ENCODE data around the gene PPM1G. TPM values are rescaled to one million over a fixed set of nuclear protein-coding genes. Genes with fewer than 3 reads are reported as not detected.

PPM1G gene
- total and polyA plus RNA-seq, 2 experiments from 2014 or later, result 93.0 to 101 TPM

GRCh38 chr2:27422958-27423357 lies 13.6 kb upstream of the PPM1G start:
- no peaks in the 10 kb centered on the region for H3K27me3 ChIP-seq
- no peak overlapping the region for H3K27ac ChIP-seq
- H3K4me3 ChIP-seq, result no peak overlapping the region
- TF ChIP-seq CTCF (IDR thresholded peaks at IDR 0.05; ENCODE audit: low read depth, low read length), result no peak
- H3K4me1 ChIP-seq (ENCODE audit: low read depth), result no peaks in the 10 kb centered on the region
- no peaks in the 10 kb centered on the region for H3K9me3 ChIP-seq (ENCODE audit: low read depth)
- DNase-seq (ENCODE audit: low read depth in 1 of 2, low spot score in 1 of 2), result no peak
- H3K36me3 ChIP-seq, result no peaks in the 10 kb centered on the region

DNA sequence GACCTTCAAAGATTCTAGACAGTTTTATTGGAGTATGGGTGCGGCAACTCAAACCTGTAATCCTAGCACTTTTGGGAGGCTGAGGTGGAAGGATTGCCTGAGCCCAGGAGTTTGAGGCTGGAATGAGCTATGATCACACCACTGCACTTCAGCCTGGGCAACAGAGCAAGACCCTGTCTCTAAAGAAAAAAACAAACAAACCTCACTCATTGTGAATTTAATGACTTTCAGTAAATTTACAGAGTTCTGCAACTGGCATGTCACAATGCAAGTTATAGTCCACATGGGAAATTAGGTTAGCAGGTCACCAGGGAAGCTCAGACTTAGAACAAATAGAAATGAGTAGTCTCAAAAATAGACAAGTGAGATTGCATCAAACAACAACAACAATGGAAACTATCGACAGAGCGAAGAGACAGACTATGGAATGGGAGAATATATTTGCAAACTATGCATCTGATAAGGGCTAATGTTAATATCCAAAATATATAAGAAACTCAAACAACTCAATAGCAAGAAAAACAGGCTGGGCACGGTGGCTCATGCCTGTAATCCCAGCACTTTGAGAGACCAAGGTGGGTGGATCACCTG lies 12.4 kb upstream of the PPM1G start:
- Histone ChIP-seq H3K9me3 (ENCODE audit: low read depth) (no peaks in the 10 kb centered on the region), H3K27ac (no peak overlapping the region), H3K27me3 (no peaks in the 10 kb centered on the region), H3K36me3 (no peaks in the 10 kb centered on the region), H3K4me1 (ENCODE audit: low read depth) (no peaks in the 10 kb centered on the region), H3K4me3 (no peak overlapping the region)
- DNase-seq (ENCODE audit: low read depth in 1 of 2, low spot score in 1 of 2), result no peak
- no peak for TF ChIP-seq CTCF (IDR thresholded peaks at IDR 0.05; ENCODE audit: low read depth, low read length)

- no peak for TF ChIP-seq CTCF (IDR thresholded peaks at IDR 0.05; ENCODE audit: low read depth, low read length)
- no peaks in the 10 kb centered on the region for H3K9me3 ChIP-seq (ENCODE audit: low read depth)
- H3K4me1 ChIP-seq (ENCODE audit: low read depth), result no peaks in the 10 kb centered on the region
- H3K27me3 ChIP-seq, result no peaks in the 10 kb centered on the region
- H3K4me3 ChIP-seq, result no peak overlapping the region
- DNase-seq (ENCODE audit: low read depth in 1 of 2, low spot score in 1 of 2), result no peak
- H3K36me3 ChIP-seq, result no peaks in the 10 kb centered on the region
- no peak overlapping the region for H3K27ac ChIP-seq
Observed at GRCh38 chr2:27420996-27421395, 11.6 kb upstream of the PPM1G start.

GRCh38 chr2:27416151-27416550 lies 6.8 kb upstream of the PPM1G start:
- Histone ChIP-seq H3K4me1 (ENCODE audit: low read depth) (no peaks in the 10 kb centered on the region), H3K9me3 (ENCODE audit: low read depth) (no peaks in the 10 kb centered on the region), H3K4me3 (no peak overlapping the region), H3K27me3 (no peaks in the 10 kb centered on the region), H3K36me3 (no peaks in the 10 kb centered on the region), H3K27ac (no peak overlapping the region)
- no peak for DNase-seq (ENCODE audit: low read depth in 1 of 2, low spot score in 1 of 2)
- no peak for TF ChIP-seq CTCF (IDR thresholded peaks at IDR 0.05; ENCODE audit: low read depth, low read length)

- Histone ChIP-seq H3K27ac (no peak overlapping the region), H3K27me3 (no peaks in the 10 kb centered on the region), H3K9me3 (ENCODE audit: low read depth) (no peaks in the 10 kb centered on the region), H3K4me3 (no peak overlapping the region), H3K36me3 (no peaks in the 10 kb centered on the region), H3K4me1 (ENCODE audit: low read depth) (peaks cover 4% of the 10 kb centered on the region)
- TF ChIP-seq CTCF (IDR thresholded peaks at IDR 0.05; ENCODE audit: low read depth, low read length), result no peak
- no peak for DNase-seq (ENCODE audit: low read depth in 1 of 2, low spot score in 1 of 2)
Observed at GRCh38 chr2:27412419-27413152, 3.2 kb upstream of the PPM1G start.

All from cardiac muscle cell (in vitro differentiated cells and primary cell).